ENCODE data around the gene PCNX4. TPM values are rescaled to one million over a fixed set of nuclear protein-coding genes. Genes with fewer than 3 reads are reported as not detected.

The PCNX4 gene
- total RNA-seq, 2 experiments from 2014 or later, result 35.4 to 36.6 TPM

DNA sequence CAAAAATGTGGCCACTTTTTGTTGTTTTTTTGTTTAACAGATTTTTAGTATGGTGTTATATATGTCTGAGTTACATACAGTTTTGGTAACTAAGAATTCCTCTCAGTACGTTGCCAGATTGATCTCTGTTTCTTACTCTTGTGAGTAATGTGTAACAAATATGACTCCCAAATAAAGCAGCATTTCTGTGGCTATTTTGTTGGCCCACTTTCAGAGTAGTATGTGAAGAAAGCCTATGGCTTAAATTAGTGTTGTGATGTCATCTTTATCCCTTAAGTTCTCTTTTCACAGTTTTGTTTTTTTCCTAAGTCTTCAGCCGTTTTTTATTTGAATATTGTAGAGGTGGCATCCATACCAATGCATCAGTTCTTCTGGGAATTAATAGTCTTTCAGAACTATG lies 10.7 kb downstream of the PCNX4 start:
- CTCF ChIA-PET, result no interaction called here
- Mint-ChIP-seq H3K36me3 (ENCODE audit: low read depth) (peaks cover 38% of the 10 kb centered on the region), H3K4me1 (ENCODE audit: low read depth) (peaks cover 21% of the 10 kb centered on the region), H3K27ac (no peak overlapping the region), H3K27me3 (ENCODE audit: low read depth) (no peaks in the 10 kb centered on the region), H3K9me3 (ENCODE audit: insufficient read depth) (peaks cover 3% of the 10 kb centered on the region), H3K4me3 (no peak overlapping the region)
- ATAC-seq (no peak), DNase-seq (no peak)
- POLR2A ChIA-PET, result no interaction called here

GRCh38 chr14:60106339-60106738 lies 14.6 kb downstream of the PCNX4 start:
- Mint-ChIP-seq H3K4me1 (ENCODE audit: low read depth) (peaks cover 18% of the 10 kb centered on the region), H3K27ac (no peak overlapping the region), H3K9me3 (ENCODE audit: insufficient read depth) (no peaks in the 10 kb centered on the region), H3K27me3 (ENCODE audit: low read depth) (no peaks in the 10 kb centered on the region), H3K4me3 (no peak overlapping the region), H3K36me3 (ENCODE audit: low read depth) (peaks cover 34% of the 10 kb centered on the region)
- DNase-seq (no peak), ATAC-seq (no peak)
- CTCF ChIA-PET, result interaction anchor here (0.6 kb wide), 1 partner anchor 13 kb away, joined by 3 read pairs; no protein-coding TSS in a partner anchor
- POLR2A ChIA-PET, result no interaction called here

DNA sequence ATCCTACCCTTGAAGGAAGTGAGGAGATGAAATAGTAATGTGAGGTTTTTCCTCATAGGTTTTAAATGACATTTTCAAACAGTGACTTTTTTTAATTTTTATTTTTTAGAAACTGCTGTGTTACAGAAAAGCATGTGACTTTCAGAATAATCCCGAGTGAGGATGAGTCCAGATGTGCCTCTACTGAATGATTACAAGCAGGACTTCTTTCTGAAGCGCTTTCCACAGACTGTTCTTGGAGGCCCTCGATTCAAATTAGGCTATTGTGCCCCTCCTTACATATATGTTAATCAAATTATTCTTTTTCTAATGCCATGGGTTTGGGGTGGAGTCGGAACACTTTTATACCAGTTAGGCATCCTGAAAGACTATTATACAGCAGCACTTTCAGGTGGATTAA lies 15.8 kb downstream of the PCNX4 start:
- no peaks in the 10 kb centered on the region for H3K9me3 Mint-ChIP-seq (ENCODE audit: insufficient read depth)
- no peak for DNase-seq
- POLR2A ChIA-PET, result no interaction called here
- H3K27ac Mint-ChIP-seq, result no peak overlapping the region
- CTCF ChIA-PET, result no interaction called here
- H3K27me3 Mint-ChIP-seq (ENCODE audit: low read depth), result no peaks in the 10 kb centered on the region
- no peak overlapping the region for H3K4me3 Mint-ChIP-seq
- peaks cover 14% of the 10 kb centered on the region for H3K4me1 Mint-ChIP-seq (ENCODE audit: low read depth)
- H3K36me3 Mint-ChIP-seq (ENCODE audit: low read depth), result peaks cover 32% of the 10 kb centered on the region
- ATAC-seq, result no peak

DNA sequence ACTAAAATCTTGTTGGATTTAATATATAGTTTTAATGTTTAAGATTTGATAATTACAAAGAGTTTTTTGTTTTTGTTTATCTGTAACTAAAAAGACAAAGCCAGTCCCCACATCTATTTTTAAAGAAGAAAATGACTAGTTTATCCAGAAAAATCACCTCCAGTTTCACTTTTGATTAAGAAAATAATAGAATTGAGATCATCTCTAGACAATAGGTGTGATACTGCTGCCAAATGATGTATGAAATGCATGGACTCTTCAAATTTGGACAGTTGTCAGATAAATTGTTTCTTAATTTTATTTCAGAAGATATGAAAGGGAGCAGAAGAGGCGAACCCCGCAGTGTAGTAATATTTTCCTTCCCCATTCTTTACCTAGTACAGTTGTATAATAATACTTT lies 20.0 kb downstream of the PCNX4 start:
- CTCF ChIA-PET, result no interaction called here
- no peaks in the 10 kb centered on the region for H3K9me3 Mint-ChIP-seq (ENCODE audit: insufficient read depth)
- POLR2A ChIA-PET, result no interaction called here
- peaks cover 14% of the 10 kb centered on the region for H3K4me1 Mint-ChIP-seq (ENCODE audit: low read depth)
- H3K4me3 Mint-ChIP-seq, result no peak overlapping the region
- ATAC-seq (no peak), DNase-seq (no peak)
- no peak overlapping the region for H3K27ac Mint-ChIP-seq
- no peaks in the 10 kb centered on the region for H3K27me3 Mint-ChIP-seq (ENCODE audit: low read depth)
- peaks cover 34% of the 10 kb centered on the region for H3K36me3 Mint-ChIP-seq (ENCODE audit: low read depth)

GRCh38 chr14:60114881-60115280 lies 23.2 kb downstream of the PCNX4 start:
- POLR2A ChIA-PET, result no interaction called here
- H3K4me1 Mint-ChIP-seq (ENCODE audit: low read depth), result peaks cover 8% of the 10 kb centered on the region
- no peak overlapping the region for H3K27ac Mint-ChIP-seq
- H3K27me3 Mint-ChIP-seq (ENCODE audit: low read depth), result no peaks in the 10 kb centered on the region
- H3K36me3 Mint-ChIP-seq (ENCODE audit: low read depth), result peaks cover 43% of the 10 kb centered on the region
- no peak for DNase-seq
- H3K4me3 Mint-ChIP-seq, result no peak overlapping the region
- CTCF ChIA-PET, result no interaction called here
- no peak for ATAC-seq
- H3K9me3 Mint-ChIP-seq (ENCODE audit: insufficient read depth), result no peaks in the 10 kb centered on the region

DNA sequence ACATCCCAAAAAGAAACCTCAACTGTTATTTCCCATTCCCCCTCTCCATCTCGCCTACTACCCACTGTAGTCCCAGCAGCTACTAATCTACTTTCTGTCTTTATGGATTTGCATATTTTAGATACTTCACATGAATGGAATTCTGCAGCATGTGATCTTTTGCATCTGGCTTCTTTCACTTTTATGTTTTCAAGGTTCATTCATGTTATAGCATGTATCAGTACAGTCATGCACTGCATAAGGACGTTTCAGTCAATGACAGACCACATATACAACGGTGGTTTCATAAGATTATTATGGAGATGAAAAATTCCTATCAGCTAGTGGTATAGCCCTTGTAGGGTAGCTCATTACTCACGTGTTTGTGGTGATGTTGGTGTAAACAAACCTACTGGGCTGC lies 24.5 kb downstream of the PCNX4 start:
- CTCF ChIA-PET, result no interaction called here
- DNase-seq (no peak), ATAC-seq (no peak)
- peaks cover 41% of the 10 kb centered on the region for H3K36me3 Mint-ChIP-seq (ENCODE audit: low read depth)
- H3K9me3 Mint-ChIP-seq (ENCODE audit: insufficient read depth), result no peaks in the 10 kb centered on the region
- peaks cover 2% of the 10 kb centered on the region for H3K4me1 Mint-ChIP-seq (ENCODE audit: low read depth)
- H3K4me3 Mint-ChIP-seq, result no peak overlapping the region
- no peak overlapping the region for H3K27ac Mint-ChIP-seq
- H3K27me3 Mint-ChIP-seq (ENCODE audit: low read depth), result no peaks in the 10 kb centered on the region
- POLR2A ChIA-PET, result no interaction called here

DNA sequence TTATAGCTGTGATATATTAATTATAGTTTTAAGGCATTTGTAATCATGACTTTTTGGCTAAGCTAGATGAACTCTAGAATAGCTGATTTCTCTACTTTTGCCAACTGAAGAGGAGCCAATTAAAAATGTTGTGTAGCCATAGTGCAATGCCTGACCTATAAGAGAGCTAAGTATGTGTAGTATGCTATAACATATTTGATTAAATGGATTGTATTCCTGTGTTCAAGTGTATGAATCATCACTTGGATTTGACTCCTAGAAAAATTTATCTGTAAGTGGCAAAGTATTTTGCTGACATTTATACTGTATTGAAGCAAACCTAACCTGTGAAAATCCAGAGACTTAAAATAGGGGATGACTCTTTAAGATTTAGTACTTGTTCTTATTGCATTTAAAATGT lies 34.2 kb downstream of the PCNX4 start:
- ATAC-seq (no peak), DNase-seq (no peak)
- H3K4me1 Mint-ChIP-seq (ENCODE audit: low read depth), result peaks cover 8% of the 10 kb centered on the region
- H3K27ac Mint-ChIP-seq, result no peak overlapping the region
- peaks cover 4% of the 10 kb centered on the region for H3K9me3 Mint-ChIP-seq (ENCODE audit: insufficient read depth)
- peaks cover 64% of the 10 kb centered on the region for H3K36me3 Mint-ChIP-seq (ENCODE audit: low read depth)
- POLR2A ChIA-PET, result no interaction called here
- no peak overlapping the region for H3K4me3 Mint-ChIP-seq
- no peaks in the 10 kb centered on the region for H3K27me3 Mint-ChIP-seq (ENCODE audit: low read depth)
- CTCF ChIA-PET, result interaction anchor here (1.3 kb wide), 1 partner anchor 39 kb away, joined by 3 read pairs; the partner anchor contains the start of gene DHRS7

DNA sequence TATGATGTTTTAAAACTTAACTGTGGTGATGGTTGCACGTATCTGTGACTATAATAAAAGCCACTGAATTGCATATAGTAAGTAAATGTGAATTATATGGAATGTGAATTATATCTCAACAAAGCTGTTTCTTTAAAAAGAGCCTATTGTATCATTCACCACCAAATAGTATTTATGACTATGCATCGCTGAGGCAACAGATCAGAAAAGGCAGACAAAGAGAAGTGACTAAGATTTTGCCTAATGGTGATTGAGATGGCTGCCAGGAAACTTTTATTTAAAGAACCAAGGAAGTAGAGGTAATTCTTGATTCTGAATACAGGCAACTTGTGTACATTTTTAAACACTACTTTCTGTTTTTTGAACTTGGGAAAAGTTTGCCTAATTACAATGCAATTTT lies 41.8 kb downstream of the PCNX4 start:
- POLR2A ChIA-PET, result interaction anchor here (0.6 kb wide), 1 partner anchor 29 kb away, joined by 3 read pairs; no protein-coding TSS in a partner anchor

DNA sequence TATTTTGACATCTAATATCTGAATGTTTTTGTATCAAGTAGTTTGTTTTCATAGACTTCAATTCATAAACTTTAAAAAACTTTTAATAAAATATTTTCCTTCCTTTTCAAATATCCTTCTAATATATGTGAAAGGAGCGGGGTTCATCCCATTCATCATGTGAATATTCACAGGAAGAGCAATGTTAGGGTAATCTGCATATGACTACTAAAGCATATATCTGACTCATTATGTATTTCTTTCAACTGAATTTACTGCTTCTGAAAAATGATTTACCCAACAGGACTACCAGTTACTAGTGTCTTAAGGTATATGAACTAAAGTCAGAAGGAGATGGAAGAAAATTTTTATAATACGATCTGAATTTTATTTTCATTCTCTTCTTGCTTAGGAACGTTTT lies 43.0 kb downstream of the PCNX4 start:
- Mint-ChIP-seq H3K27ac (no peak overlapping the region), H3K4me1 (ENCODE audit: low read depth) (peaks cover 9% of the 10 kb centered on the region), H3K9me3 (ENCODE audit: insufficient read depth) (peaks cover 1% of the 10 kb centered on the region), H3K36me3 (ENCODE audit: low read depth) (peaks cover 27% of the 10 kb centered on the region), H3K27me3 (ENCODE audit: low read depth) (no peaks in the 10 kb centered on the region), H3K4me3 (no peak overlapping the region)
- ChIA-PET POLR2A (interaction anchor here (1.0 kb wide), 1 partner anchor 114 kb away, joined by 3 read pairs; the partner anchor contains the start of gene PPM1A), CTCF (no interaction called here)
- DNase-seq (no peak), ATAC-seq (no peak)

More for the DNA sequence above, 41.8 kb downstream of the PCNX4 start:
- Mint-ChIP-seq H3K9me3 (ENCODE audit: insufficient read depth) (peaks cover 4% of the 10 kb centered on the region), H3K36me3 (ENCODE audit: low read depth) (peaks cover 31% of the 10 kb centered on the region), H3K4me3 (no peak overlapping the region), H3K27me3 (ENCODE audit: low read depth) (no peaks in the 10 kb centered on the region), H3K4me1 (ENCODE audit: low read depth) (peaks cover 9% of the 10 kb centered on the region), H3K27ac (no peak overlapping the region)
- CTCF ChIA-PET, result no interaction called here
- DNase-seq (no peak), ATAC-seq (no peak)

DNA sequence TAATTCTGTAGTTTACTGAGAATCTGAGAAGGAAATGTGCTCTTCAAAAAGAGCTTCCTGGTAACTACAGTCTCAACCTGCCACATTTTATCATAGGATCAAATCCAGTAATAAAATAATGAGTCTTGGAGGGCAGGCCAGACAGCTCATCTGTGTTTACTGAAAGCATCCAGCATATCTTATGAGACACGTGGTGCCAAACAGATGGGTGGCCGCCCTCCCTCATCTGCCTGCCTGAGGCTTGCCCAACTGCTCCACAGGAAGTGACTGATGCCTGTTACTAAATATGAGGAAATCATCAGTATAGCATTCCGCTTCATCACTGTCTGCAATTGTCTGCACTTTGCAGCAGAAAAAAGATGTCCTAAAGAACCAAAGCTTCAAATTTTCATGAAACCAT lies 60.0 kb downstream of the PCNX4 start:
- no peak overlapping the region for H3K4me3 Mint-ChIP-seq

GRCh38 chr14:60153991-60154390 lies 62.3 kb downstream of the PCNX4 start:
- Mint-ChIP-seq H3K9me3 (ENCODE audit: insufficient read depth) (no peaks in the 10 kb centered on the region), H3K27me3 (ENCODE audit: low read depth) (no peaks in the 10 kb centered on the region), H3K4me3 (peak overlapping the region; percentile 7), H3K27ac (peak overlapping the region; percentile 76), H3K36me3 (ENCODE audit: low read depth) (peaks cover 70% of the 10 kb centered on the region), H3K4me1 (ENCODE audit: low read depth) (peaks cover 51% of the 10 kb centered on the region)
- ATAC-seq (peak; percentile 71), DNase-seq (peak; percentile 46)
- ChIA-PET POLR2A (interaction anchor here (0.8 to 1.3 kb wide), 3 partner anchors 11 to 95 kb away, joined by 4 to 5 read pairs (median 4); partner anchors contain the start of genes DHRS7, PCNX4 and PPM1A), CTCF (interaction anchor here (1.1 to 2.0 kb wide), 5 partner anchors 11 to 177 kb away, joined by 3 to 8 read pairs (median 4); partner anchors contain the start of gene DHRS7)

More for the DNA sequence above, 60.0 kb downstream of the PCNX4 start:
- Mint-ChIP-seq H3K27me3 (ENCODE audit: low read depth) (no peaks in the 10 kb centered on the region), H3K36me3 (ENCODE audit: low read depth) (peaks cover 72% of the 10 kb centered on the region), H3K4me1 (ENCODE audit: low read depth) (peaks cover 43% of the 10 kb centered on the region), H3K9me3 (ENCODE audit: insufficient read depth) (no peaks in the 10 kb centered on the region), H3K27ac (peak overlapping the region; percentile 68)
- ATAC-seq (peak; percentile 89), DNase-seq (peak; percentile 80)
- ChIA-PET POLR2A (interaction anchor here (0.7 to 1.3 kb wide), 2 partner anchors 13 to 97 kb away, joined by 3 to 6 read pairs; partner anchors contain the start of genes DHRS7 and PPM1A), CTCF (interaction anchor here (0.9 to 2.5 kb wide), 6 partner anchors 10 to 187 kb away, joined by 3 to 13 read pairs (median 6); partner anchors contain the start of gene DHRS7)

- Mint-ChIP-seq H3K4me1 (ENCODE audit: low read depth) (peaks cover 58% of the 10 kb centered on the region), H3K9me3 (ENCODE audit: insufficient read depth) (no peaks in the 10 kb centered on the region), H3K4me3 (peak overlapping the region; percentile 7), H3K27ac (peak overlapping the region; percentile 76), H3K36me3 (ENCODE audit: low read depth) (peaks cover 69% of the 10 kb centered on the region), H3K27me3 (ENCODE audit: low read depth) (no peaks in the 10 kb centered on the region)
- ATAC-seq, result no peak
- POLR2A ChIA-PET, result interaction anchor here (0.8 to 1.3 kb wide), 2 partner anchors 63 to 94 kb away, joined by 4 to 5 read pairs; partner anchors contain the start of genes PCNX4 and PPM1A
- CTCF ChIA-PET, result interaction anchor here (1.1 to 2.0 kb wide), 5 partner anchors 10 to 90 kb away, joined by 3 to 8 read pairs (median 4); partner anchors contain the start of gene DHRS7
- DNase-seq, result no peak
Measured at GRCh38 chr14:60154671-60155070, 62.9 kb downstream of the PCNX4 start.
